Hepatocyte (in vitro differentiated cells): ENCODE results near the gene TET1. TPM values are rescaled to one million over a fixed set of nuclear protein-coding genes. Genes with fewer than 3 reads are reported as not detected.
A peak's percentile ranks its signal among the peaks of the same experiment; 100 is the strongest.

Source experiments
- DNase-seq: peaks from one replicate; pipeline ENCODE4 v3.0.0-alpha.2; 2016; ENCODE audit warnings: low spot score
- H2AFZ ChIP-seq: fragments of 200-600 bp; sonication (generic); 2 replicates; pipeline ENCODE4 v1.6.0; 2016; ENCODE audit warnings: antibody characterized with exemption, mild to moderate bottlenecking
- H3K27ac ChIP-seq: fragments of 200-600 bp; sonication (generic); 2 replicates; pipeline ENCODE4 v1.5.1; 2016; ENCODE audit warnings: mild to moderate bottlenecking
- H3K27me3 ChIP-seq: fragments of 200-600 bp; sonication (generic); 2 replicates; pipeline ENCODE4 v1.6.1; 2016
- H3K36me3 ChIP-seq: fragments of 200-600 bp; sonication (generic); replicated peaks from 2 replicates; pipeline ENCODE4 v1.5.1; 2016; ENCODE audit warnings: low read depth; ENCODE audit not compliant: insufficient read depth
- H3K4me1 ChIP-seq: fragments of 200-600 bp; sonication (generic); 2 replicates; pipeline ENCODE4 v1.5.1; 2016; ENCODE audit warnings: mild to moderate bottlenecking, moderate library complexity; ENCODE audit not compliant: insufficient read depth
- H3K4me2 ChIP-seq: fragments of 200-600 bp; sonication (generic); 2 replicates; pipeline ENCODE4 v1.6.0; 2016
- H3K4me3 ChIP-seq: fragments of 200-600 bp; sonication (generic); 2 replicates; pipeline ENCODE4 v1.5.1; 2016; ENCODE audit warnings: mild to moderate bottlenecking
- H3K79me2 ChIP-seq: fragments of 200-600 bp; sonication (generic); 2 replicates; pipeline ENCODE4 v1.6.0; 2017; ENCODE audit warnings: mild to moderate bottlenecking
- H3K9me2 ChIP-seq: fragments of 200-600 bp; sonication (generic); replicated peaks from 2 replicates; pipeline ENCODE4 v1.6.0; 2017; ENCODE audit warnings: mild to moderate bottlenecking; ENCODE audit not compliant: insufficient read depth
- H3K9me3 ChIP-seq: fragments of 200-600 bp; sonication (generic); 2 replicates; pipeline ENCODE4 v1.5.1; 2016; ENCODE audit warnings: low read depth, mild to moderate bottlenecking
- H4K20me1 ChIP-seq: fragments of 200-600 bp; sonication (generic); 2 replicates; pipeline ENCODE4 v1.6.0; 2016; ENCODE audit warnings: mild to moderate bottlenecking; ENCODE audit not compliant: insufficient read depth, poor library complexity, severe bottlenecking
- EZH2 ChIP-seq: fragments of 200-600 bp; sonication (generic); IDR thresholded peaks from 2 replicates; pipeline ENCODE4 v1.6.1; 2016; ENCODE audit warnings: antibody characterized with exemption, mild to moderate bottlenecking, borderline replicate concordance
- EZH2phosphoT487 ChIP-seq: fragments of 200-600 bp; sonication (generic); IDR thresholded peaks from one replicate; pipeline ENCODE4 v1.6.1; 2018; ENCODE audit warnings: antibody characterized with exemption, mild to moderate bottlenecking, low read depth, moderate library complexity; ENCODE audit not compliant: unreplicated experiment, severe bottlenecking
- WGBS: methylation state at CpG from one replicate; pipeline ENCODE4 v1.1.6; 2016; ENCODE audit warnings: low lambda C conversion rate; ENCODE audit errors: missing lambda C conversion rate; 5-methylcytosine and 5-hydroxymethylcytosine counted together
- polyA plus RNA-seq: library from polyadenylated mRNA; unstranded; fragments of >200 nt; fragmentation: Nextera tagmentation; extraction: Ambion mirVana; gene quantifications from 2 replicates; pipeline ENCODE4 v1.2.1, GENCODE V29; 2016
- total RNA-seq: library from RNA; depleted of rRNA; stranded (reverse); fragments of >200 nt; gene quantifications from 2 replicates; pipeline ENCODE4 v1.2.3, GENCODE V29; 2014
- TF ChIP-seq, protein P1 (sequence below): fragments of 200-600 bp; sonication (generic); IDR thresholded peaks from 2 replicates; pipeline ENCODE4 v1.5.1; 2016; ENCODE audit warnings: antibody characterized with exemption, mild to moderate bottlenecking; ENCODE audit not compliant: poor library complexity

Gene TET1
- total and polyA plus RNA-seq, 2 experiments from 2014 or later: 2.4 to 13.6 TPM

DNA sequence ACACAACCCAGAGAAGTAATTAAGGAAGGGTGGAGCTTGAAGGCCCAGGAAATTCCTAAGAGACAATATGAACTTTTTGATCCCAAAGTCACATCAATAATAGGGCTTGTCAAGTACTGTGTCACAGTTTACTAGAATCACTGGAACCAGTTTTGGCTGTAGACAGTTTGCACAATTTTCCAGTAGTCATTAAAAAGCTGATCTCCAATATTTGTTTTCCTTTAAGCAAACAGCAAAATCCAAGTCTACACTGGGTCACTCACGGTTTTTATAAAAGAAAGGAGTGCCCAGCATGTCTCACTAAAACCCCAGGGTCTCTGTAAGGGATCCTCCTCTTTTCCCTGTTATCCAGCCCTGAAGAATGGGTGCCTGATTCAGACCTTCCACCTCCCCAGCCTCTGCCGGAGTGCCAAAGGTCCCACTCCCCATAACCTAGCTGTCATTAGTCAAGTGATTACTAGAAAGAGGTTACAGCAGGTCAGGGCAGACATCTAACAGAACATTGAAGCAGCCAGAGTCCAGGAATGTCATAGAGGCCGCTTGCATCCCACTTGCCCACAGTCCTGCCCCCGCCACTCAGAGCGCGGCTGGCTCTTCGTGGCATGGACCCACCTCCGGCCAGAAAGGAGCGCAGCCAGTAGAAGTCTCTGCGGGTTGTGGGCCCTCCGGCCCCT lies 33.4 kb upstream of the TET1 start:
- Histone ChIP-seq H3K4me1 (peaks cover 7% of the 10 kb centered on the region), H4K20me1 (no peaks in the 10 kb centered on the region), H3K4me2 (peak overlapping the region; percentile 80), H3K9me2 (no peaks in the 10 kb centered on the region), H2AFZ (peak overlapping the region; percentile 62), H3K9me3 (no peaks in the 10 kb centered on the region), H3K27me3 (no peaks in the 10 kb centered on the region), H3K4me3 (peak overlapping the region; percentile 84), H3K36me3 (no peaks in the 10 kb centered on the region), H3K27ac (peak overlapping the region; percentile 98), H3K79me2 (peaks cover 32% of the 10 kb centered on the region)
- WGBS: under 1% methylated on average over 11 of the region's 11 CpGs
- TF ChIP-seq EZH2phosphoT487 (no peak), EZH2 (no peak)
- TF ChIP-seq, protein P1, sequence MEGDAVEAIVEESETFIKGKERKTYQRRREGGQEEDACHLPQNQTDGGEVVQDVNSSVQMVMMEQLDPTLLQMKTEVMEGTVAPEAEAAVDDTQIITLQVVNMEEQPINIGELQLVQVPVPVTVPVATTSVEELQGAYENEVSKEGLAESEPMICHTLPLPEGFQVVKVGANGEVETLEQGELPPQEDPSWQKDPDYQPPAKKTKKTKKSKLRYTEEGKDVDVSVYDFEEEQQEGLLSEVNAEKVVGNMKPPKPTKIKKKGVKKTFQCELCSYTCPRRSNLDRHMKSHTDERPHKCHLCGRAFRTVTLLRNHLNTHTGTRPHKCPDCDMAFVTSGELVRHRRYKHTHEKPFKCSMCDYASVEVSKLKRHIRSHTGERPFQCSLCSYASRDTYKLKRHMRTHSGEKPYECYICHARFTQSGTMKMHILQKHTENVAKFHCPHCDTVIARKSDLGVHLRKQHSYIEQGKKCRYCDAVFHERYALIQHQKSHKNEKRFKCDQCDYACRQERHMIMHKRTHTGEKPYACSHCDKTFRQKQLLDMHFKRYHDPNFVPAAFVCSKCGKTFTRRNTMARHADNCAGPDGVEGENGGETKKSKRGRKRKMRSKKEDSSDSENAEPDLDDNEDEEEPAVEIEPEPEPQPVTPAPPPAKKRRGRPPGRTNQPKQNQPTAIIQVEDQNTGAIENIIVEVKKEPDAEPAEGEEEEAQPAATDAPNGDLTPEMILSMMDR: no peak
- DNase-seq: no peak

DNA sequence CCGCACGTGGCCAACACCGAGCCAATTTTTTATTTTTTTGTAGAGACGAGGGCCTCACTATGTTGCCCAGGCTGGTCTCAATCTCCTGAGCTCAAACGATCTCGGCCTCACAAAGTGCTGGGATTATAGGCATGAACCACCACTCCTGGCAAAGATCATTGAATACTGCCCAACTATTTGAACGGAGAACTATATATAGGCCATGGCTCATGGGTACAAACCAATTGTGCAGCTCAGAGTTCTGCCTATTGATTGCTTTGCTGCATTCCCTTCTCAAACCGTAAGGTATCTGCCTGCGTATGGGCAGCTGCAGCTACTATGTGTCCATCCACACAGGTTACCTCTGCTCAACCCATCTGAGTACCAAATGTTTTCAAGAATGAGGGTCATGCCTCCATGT lies 23.2 kb upstream of the TET1 start:
- H3K4me3 ChIP-seq: no peak overlapping the region
- no peaks in the 10 kb centered on the region for H3K36me3 ChIP-seq
- H3K27me3 ChIP-seq: no peaks in the 10 kb centered on the region
- TF ChIP-seq, protein P1: no peak
- TF ChIP-seq EZH2 (no peak), EZH2phosphoT487 (no peak)
- WGBS: 82% methylated on average over 9 of the region's 9 CpGs
- H3K9me2 ChIP-seq: no peaks in the 10 kb centered on the region
- no peaks in the 10 kb centered on the region for H3K4me1 ChIP-seq
- no peaks in the 10 kb centered on the region for H3K9me3 ChIP-seq
- no peak overlapping the region for H3K4me2 ChIP-seq
- H3K79me2 ChIP-seq: no peaks in the 10 kb centered on the region
- H2AFZ ChIP-seq: no peak overlapping the region
- no peaks in the 10 kb centered on the region for H4K20me1 ChIP-seq
- no peak for DNase-seq
- no peak overlapping the region for H3K27ac ChIP-seq

DNA sequence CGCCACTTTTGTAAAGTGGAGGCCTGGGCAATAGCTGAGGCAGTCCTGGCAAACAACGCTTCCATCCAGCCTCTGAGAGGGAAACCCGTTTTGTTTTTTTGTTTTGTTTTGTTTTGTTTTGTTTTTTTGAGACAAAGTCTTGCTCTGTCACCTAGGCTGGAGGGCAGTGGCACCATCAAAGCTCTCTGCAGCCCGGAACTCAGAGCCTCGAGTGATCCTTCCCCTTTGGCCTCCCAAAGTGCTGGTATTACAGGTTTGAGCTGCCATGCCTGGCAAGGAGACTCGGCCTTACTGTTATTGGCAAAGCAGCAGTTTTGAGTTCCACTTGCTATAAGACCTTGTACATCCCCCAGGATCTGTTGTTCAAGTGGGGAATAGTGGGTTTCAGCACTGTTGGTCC lies 22.3 kb upstream of the TET1 start:
- no peak overlapping the region for H3K27ac ChIP-seq
- H3K4me1 ChIP-seq: no peaks in the 10 kb centered on the region
- no peaks in the 10 kb centered on the region for H3K9me3 ChIP-seq
- H3K4me3 ChIP-seq: no peak overlapping the region
- no peak overlapping the region for H3K4me2 ChIP-seq
- 84% methylated on average over 6 of the region's 6 CpGs for WGBS
- H3K27me3 ChIP-seq: no peaks in the 10 kb centered on the region
- DNase-seq: no peak
- H3K79me2 ChIP-seq: no peaks in the 10 kb centered on the region
- H3K9me2 ChIP-seq: no peaks in the 10 kb centered on the region
- no peak overlapping the region for H2AFZ ChIP-seq
- no peaks in the 10 kb centered on the region for H4K20me1 ChIP-seq
- H3K36me3 ChIP-seq: no peaks in the 10 kb centered on the region
- no peak for TF ChIP-seq EZH2
- no peak for TF ChIP-seq EZH2phosphoT487
- TF ChIP-seq, protein P1: no peak
